HG03521 (cell line): Measurements from ENCODE around the gene IFT57.
"Not testable (repeated sequence)": the region's sequence is repeated elsewhere in the genome, so short reads cannot be mapped to it uniquely, and the experiment has no call there.

Experiments used
- ATAC-seq: cut with Tn5 transposase; IDR thresholded peaks from one replicate; pipeline ENCODE4 v1.9.1; 2021; ENCODE audit warnings: mild to moderate bottlenecking, moderate library complexity; ENCODE audit not compliant: unreplicated experiment

The IFT57 gene, protein sequence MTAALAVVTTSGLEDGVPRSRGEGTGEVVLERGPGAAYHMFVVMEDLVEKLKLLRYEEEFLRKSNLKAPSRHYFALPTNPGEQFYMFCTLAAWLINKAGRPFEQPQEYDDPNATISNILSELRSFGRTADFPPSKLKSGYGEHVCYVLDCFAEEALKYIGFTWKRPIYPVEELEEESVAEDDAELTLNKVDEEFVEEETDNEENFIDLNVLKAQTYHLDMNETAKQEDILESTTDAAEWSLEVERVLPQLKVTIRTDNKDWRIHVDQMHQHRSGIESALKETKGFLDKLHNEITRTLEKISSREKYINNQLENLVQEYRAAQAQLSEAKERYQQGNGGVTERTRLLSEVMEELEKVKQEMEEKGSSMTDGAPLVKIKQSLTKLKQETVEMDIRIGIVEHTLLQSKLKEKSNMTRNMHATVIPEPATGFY

DNA sequence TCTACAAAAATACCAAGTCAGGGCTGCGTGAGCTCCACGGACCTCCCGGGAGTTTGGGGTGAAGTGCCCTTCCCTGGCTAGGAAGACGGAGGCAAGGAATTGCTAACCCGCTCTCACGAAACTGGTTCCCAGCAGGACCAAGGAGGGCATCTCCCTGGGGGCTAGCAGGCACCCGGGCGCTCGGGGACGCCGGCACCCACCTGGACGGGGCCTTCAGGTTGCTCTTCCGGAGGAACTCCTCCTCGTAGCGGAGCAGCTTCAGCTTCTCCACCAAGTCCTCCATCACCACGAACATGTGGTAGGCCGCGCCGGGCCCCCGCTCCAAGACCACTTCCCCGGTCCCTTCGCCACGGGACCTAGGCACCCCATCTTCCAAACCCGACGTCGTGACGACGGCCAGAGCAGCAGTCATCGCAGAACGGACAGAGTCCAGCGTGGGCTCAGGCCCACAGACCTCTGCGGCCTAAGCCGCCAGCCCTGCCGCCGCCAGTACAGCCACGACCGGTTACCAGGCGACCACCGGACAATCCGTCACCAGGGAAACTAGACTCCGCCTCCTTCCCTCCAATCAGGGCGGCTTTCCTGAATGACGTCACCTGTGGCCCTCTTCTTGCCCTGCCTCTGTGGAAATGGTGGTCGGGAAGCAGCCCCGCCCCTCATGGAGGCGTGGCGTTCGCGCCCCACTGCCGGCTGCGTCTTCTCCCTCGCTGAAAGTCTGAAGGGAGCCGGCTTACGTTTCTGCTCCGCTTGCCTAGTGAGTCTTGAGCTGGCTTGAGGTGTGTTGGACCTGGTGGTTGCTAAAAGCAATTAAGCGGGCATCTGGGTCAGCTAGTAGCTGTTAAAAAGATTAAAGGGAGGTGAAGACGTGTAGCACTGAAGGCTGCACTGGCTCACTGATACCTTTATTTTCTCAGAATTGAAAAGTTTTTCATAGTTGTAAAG lies at the start of gene IFT57:
Gene IFT57, minus strand, starts transcription at position 514 of the 942 bp plus-strand sequence. Its CDS starts 102 bp downstream, at position 412.
- ATAC-seq, result peak; percentile 96

DNA sequence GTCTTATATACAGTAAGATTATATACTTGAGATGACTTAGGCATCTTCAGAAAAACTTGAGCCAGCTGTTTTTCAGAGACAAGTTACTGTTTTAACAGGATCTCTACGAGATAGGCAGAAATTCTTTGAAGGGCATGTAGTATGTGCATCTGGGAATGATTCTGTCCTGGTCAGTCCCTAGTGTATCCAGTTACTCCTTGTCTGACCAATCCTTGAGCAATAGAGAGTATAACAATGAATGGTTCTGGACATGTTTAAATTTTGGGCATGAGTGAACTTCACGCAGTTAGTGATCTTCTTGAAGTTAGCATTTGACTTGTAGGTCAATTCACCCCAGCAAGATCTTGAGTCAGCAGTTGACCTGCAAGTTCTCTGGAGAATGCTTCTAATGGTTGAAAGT lies 49.4 kb upstream of the IFT57 start:
- no peak for ATAC-seq

DNA sequence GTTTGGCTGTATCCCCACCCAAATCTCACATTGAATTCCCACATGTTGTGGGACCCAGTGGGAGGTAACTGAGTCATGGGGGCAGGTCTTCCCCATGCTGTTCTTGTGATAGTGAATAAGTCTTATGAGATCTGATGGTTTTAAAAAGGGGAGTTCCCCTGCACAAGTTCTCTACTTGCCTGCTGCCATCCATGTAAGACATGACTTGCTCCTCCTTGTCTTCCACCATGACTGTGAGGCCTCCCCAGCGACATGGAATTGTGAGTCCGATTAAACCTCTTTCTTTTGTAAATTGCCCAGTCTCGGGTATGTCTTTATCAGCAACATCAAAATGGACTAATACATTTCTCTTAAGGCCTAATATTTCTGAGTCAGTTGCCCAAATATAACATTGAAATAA lies 46.0 kb upstream of the IFT57 start:
- not testable (repeated sequence) for ATAC-seq

DNA sequence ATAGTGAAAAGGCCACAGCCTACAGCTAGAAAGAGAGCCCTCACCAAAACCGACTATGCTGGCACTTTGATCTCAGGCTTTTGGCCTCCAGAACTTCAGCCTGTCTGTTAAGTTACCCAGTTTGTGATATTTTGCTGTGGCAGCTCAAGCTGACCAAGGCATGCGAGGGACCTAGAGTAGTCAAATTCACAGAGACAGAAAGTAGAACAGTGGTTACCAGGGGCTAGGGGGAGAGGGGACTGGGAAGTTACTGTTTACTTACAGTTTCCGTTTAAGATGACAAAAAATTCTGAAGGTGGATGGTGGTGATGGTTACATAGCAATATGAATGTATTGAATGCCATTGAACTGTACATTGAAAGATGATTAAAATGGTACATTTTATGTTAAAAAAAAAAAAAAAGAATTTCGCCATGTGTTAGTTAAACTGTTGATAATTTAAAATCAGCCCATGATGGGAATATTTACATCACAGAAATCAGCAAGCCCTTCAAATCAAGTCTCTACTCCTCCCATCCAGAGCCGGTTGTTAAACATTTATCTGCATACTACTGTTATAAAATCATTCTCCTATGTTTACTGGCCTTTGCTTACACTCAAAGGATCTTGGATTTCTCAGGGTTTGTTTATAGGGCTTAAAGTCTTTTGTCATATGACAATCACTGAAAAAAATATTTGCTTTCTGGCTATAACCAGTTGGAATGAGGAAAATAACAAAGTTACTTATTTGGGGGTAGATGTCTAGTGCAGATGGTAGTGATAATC lies 42.5 kb upstream of the IFT57 start:
- ATAC-seq, result peak; percentile 73

DNA sequence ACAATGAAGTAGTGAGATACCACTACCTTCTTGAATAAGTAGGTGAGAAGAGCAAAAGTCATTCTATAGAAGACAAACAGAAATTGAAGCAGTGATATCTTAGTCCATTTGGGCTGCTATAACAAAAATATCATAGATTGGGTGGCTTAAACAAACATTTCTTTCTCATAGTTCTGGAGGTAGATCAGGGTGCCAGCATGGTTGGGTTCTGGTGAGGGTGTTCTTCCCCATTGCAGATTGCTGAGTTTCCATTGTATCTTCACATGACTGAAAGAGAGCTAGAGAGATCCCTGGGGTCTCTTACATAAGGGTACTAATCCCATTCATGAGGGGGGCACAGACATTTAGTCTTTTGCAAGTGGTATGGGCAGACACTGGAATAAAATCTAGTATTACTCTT lies 32.9 kb upstream of the IFT57 start:
- ATAC-seq, result no peak

DNA sequence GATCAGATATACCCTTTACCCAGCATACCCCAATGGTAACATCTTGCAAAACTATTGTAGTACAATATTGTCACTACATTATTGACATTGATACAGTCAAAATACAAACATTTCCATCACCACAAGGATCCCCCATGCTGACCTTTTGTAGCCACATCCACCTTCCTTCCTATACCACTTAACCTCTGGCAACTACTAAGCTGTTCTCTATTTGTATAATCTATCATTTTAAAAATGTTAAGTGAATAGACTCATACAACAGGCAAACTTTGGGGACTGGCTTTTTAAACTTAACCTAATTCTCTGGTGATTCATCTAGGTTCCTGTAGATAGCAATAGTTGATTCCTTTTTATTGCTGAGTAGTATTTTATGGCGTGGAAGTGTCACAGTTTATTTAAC lies 29.6 kb upstream of the IFT57 start:
- ATAC-seq, result no peak

DNA sequence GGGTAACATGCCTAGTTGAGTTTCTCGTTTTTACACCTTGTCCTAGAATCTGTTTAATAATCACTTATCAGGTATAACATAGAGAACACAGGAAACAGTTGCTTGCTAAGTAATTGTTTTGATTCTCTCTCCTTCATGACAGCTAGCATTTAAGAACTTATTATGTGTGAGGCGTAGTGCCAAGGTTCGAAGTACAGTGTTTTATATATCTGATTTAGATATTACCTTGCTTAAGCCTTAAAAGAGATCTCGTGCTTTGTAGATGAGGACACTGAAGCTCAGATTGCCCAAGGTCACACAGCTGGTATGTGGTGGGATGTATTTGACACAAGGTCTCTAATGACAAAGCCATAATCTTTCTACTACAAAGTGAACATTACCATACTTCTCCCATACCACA lies 29.0 kb upstream of the IFT57 start:
- no peak for ATAC-seq

DNA sequence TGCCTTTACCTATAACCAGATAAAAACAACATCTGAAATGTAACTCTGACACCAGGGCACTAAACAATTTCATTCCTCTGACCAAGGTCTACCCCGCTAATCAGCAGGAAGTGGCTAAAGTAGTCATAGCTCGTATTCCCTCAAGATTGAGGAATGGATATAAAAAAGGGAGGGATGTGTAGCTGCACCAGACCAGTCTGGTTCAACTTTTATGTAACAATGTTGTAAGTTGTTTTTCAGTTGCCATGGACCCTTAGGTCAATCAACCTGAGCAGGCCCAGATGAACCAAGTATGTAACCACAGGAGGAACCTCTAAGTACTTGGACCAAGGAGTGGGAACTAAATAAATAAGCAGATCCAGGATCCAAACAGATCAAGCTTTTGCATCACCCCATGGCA lies 28.4 kb upstream of the IFT57 start:
- ATAC-seq, result no peak

DNA sequence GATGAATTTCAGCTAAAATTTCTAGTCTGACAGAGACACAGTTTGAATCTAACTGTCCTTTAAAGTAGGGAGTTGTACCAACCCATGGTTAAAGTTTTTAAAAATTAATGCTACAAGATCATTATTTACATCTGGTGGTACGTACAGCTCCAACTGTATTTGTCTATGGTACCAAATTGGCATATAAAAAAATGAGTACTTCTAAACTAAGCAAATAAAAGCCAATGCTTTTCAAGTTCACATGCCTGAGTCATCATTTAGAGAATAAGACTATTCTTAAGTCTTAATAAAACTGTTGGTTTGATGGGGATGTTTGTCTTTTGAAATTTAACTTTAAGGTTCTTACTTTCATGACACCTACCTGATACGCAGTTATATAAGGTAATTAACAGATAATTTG lies 21.0 kb upstream of the IFT57 start:
- ATAC-seq, result no peak

DNA sequence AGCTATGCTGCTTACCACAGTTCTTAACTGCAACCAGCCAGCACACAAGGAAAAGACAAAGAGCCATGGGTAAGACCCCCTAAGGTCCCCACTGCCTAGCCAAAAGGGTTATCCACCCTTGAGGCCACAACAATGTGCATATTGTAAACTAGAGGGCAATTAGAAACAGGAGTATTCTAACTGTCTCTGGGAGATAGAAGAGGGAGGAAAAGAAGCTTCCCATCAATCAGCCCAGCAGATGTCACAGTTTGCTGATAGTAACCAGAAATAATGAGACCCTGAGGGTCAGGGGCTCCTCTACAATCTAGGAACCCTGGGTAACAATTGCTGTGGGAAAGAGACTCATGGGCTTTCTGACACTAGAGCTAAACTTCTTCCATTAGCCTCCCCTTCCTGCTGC lies 20.6 kb upstream of the IFT57 start:
- no peak for ATAC-seq

DNA sequence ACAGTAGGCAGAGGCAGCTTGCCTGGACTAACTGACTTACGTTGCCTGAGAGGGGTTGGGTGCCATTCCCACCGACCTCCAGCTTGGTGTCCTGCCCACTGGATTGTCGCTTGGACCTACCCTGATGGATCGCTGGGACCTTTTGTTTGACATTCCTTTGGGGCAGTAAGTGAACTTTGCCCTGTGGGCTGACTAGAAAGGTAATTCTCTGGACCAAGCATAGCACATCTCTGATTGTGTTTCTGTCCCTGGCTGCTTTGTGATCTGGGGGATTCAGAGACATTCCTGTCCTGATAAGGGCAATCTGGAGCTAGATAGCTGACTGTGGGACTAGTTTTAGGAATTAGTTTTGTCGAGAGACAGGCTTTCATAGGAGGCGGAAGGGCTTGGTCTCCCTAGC lies 19.5 kb upstream of the IFT57 start:
- no peak for ATAC-seq

DNA sequence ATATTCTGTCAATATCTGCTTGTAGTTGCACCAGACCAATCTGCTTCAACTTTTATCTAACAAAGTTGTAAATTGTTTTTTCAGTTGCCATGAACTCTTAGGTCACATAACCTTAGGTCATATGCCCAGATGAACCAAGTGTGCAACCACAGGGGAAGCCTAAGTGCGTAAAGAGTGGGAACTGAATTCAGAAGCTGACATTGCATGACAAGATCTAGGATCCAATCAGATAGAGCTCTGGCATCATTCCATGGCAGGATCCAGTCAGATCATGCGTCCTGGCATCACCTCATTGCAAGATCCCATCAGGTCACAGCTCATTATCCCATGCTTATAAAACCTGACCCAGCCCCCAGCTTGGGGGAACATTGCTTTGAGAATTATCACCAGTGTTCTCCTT lies 18.9 kb upstream of the IFT57 start:
- ATAC-seq, result no peak

DNA sequence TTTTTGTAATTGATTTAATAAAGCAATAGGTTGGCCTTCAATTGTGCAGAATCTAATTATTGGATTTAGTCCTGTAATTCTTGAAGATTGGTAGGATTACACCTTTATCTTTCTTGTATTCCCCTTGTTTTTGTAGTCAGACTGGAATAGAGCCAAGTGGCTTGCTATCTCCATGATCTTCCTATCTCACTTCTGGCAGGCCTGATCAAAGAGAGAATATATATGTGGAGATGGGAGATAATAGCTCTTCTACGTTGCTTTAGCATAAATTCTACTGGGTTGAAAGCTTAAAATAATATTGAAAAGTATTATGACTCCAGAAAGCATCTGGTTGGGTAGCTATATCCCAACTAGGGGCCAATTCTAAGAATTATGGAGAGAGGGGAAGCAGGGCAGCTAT lies 16.9 kb upstream of the IFT57 start:
- ATAC-seq, result no peak

DNA sequence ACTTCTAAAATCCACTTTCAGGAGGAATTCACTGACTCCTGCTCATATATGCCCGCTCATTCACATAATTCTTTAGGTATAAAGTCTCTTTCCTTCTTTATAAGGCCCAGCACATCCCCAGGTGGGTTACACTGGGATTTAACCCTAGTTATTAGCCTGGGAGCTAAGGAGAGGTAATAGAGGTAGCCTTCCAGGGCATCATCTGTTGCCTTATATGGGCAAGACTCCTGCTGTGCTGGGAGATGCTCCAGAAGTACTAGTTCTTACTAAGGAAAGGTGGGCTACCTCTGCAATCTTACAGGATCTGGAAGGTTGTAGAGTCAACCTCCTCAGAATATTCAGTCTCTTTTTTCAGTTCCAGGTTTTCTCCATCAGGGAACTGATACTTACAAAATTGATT lies 13.1 kb upstream of the IFT57 start:
- ATAC-seq, result no peak

DNA sequence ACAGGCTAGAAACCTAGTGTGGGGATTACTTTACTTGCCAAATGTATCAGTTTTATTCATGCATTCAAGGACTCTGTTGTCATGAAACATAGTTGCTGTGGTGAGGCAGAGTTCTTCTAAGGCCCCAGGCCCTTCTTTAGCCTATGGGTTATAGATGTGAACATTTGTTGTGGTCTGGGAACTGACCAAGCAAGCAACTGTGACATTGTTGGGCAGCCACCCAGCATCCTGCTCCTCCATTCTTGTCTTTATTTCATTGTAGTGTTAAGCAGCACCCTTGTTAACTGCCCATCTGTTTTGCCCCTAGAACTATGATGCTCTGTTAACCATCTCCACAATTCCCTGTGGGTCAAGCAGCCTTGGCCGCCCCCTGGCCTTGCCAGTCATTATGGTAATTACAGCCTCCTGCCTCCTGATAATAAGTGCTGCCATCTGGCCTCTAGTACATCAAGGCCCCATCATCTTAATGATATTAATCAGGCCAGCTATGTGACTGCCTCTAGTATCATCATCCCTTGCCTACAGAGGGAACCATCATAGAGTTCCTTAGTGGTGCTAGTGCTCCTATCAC lies 12.2 kb upstream of the IFT57 start:
- ATAC-seq, result no peak

DNA sequence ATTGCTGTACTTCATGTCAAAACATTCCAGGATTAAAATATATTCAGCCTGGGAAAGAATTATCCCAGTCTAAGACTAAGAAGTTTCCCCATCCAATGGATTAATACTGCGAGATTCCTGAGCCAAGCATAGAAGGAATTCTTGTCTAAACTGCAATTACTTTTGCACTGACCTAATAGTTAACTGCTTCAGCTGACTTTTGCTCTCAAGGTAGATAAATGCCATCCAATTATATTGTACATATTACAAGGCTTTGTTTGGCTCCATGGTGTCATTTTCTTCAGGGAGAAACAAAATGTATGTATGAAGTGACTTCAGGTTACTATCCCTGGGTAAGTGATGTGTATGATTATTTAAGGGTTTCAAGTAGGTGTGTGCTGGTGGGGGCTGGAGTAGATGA lies 6.1 kb upstream of the IFT57 start:
- ATAC-seq, result no peak

DNA sequence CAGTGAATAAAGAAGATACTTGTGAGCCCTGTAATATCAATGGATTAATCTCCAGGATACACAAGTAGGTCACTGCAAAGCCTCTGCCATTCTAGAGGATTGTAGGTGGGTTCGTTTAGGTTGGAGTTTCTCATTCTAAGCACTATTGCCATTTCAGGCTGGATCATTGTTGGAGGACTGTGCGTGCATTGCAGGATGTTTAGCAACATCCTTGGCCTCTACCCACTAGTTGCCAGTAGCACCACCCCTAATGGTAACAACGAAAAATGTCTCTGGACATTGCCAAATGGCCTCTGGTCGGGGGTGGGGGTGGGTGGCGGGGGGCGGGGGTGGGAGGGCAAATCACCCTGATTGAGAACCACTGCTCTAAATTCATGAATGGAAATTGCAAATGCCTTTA lies 4.9 kb upstream of the IFT57 start:
- no peak for ATAC-seq

DNA sequence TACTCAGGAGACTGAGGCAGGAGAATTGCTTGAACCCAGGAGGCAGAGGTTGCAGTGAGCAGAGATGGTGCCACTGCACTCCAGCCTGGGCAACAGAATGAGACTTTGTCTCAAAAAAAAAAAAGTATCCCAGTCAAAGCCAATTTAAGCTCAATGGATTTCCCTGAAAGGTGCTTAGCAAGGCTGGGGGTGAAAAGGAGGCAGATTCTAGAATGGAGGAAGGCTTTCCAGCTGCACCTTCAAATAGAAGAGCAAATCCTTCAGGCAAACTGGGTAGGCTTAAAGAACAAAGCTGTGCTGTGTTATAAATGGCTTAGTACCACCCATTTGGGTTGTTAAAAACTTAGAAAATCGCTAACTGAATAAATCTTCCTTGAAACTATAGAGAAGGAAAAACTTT lies 3.0 kb upstream of the IFT57 start:
- no peak for ATAC-seq

DNA sequence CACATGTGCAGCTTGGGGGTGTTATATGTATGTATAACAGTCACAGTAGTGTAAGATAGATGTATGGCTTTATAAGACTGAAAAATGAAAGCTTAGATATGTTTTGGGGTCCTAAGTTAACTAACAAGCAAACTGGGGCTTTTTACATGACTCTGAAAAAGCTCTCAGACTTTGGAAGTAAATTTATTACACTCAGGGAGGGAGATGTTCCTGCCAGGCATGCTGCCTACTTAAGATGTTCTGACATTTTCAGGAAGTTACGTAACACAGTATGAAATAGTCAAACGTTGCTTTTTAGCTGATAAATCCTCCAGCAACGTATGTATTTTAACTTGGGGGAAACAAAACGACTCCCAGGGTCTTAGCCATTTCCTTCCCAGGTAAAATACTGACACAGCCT lies 1.7 kb upstream of the IFT57 start:
- ATAC-seq, result no peak

DNA sequence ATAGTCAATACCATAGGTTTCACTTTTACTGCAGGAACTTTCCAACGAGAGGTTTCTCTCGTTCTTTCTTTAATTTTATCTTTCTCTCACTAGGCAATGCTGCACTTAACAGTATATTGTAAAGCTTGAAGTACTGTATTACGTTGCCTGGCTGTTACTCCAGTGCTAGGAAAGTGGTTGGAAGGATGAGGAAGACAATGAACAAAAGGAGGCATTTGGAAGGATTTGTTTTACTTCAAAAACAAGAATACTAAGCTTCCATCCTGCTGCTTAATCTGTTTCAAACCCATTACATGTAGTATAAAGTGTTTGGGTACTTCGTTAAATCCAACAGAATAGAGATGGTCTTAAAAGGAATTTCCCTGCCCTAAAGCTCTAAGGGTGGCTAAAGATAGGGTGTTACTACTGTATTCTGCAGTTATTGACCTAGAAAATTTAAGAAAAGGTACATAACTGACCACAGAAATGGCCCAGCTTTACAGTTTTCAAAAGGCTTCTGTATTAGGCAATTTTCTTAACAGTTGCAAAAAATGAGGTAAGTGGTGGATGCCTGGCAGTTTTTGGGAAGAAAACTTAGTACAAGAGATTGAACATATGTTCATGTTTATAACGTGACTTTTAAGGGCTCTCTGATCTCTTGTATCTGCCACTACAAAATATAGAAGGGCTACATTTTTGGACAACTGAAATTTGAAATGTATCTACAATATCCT lies 785 bp upstream of the IFT57 start:
- ATAC-seq, result no peak
